Spleen (tissue), 7 donors: Measurements from ENCODE around the gene CSNK1D.

Source experiments
- POLR2A ChIP-seq, 3 donors: fragments of 450-650 bp; IDR thresholded peaks; one replicate each; pipeline ENCODE4 v1.5.1; 2017; ENCODE audit warnings: antibody characterized with exemption in 3 of 3, mild to moderate bottlenecking in 1 of 3
- POLR2AphosphoS5 ChIP-seq, 3 donors: sonication (generic); formaldehyde crosslinking; IDR thresholded peaks; one replicate each; pipeline ENCODE4 v1.5.1; 2017; ENCODE audit warnings: antibody characterized with exemption in 3 of 3
- TF ChIP-seq, protein P1 (sequence below), 11 experiments: fragments of 200-600 bp in 7 of 11; fragments of 450-650 bp in 4 of 11; sonication (generic) in 4 of 11; IDR thresholded peaks in 8 of 11; conservative IDR thresholded peaks in 3 of 11; 1 replicate in 7 of 11; 2 replicates in 4 of 11; pipeline versions ENCODE4 v1.4.0 to v1.8.0; 2016 to 2021; ENCODE audit warnings: antibody characterized with exemption in 11 of 11, inconsistent platforms in 4 of 11, mild to moderate bottlenecking in 1 of 11
- donor health status: DM: no; HTN: no; CAD: no; lungs with moderate emphysema.
- donor health status: DM: no; HTN: no; CAD: no.
- donor health status: DM: no; HTN: no; CAD: no.

DNA sequence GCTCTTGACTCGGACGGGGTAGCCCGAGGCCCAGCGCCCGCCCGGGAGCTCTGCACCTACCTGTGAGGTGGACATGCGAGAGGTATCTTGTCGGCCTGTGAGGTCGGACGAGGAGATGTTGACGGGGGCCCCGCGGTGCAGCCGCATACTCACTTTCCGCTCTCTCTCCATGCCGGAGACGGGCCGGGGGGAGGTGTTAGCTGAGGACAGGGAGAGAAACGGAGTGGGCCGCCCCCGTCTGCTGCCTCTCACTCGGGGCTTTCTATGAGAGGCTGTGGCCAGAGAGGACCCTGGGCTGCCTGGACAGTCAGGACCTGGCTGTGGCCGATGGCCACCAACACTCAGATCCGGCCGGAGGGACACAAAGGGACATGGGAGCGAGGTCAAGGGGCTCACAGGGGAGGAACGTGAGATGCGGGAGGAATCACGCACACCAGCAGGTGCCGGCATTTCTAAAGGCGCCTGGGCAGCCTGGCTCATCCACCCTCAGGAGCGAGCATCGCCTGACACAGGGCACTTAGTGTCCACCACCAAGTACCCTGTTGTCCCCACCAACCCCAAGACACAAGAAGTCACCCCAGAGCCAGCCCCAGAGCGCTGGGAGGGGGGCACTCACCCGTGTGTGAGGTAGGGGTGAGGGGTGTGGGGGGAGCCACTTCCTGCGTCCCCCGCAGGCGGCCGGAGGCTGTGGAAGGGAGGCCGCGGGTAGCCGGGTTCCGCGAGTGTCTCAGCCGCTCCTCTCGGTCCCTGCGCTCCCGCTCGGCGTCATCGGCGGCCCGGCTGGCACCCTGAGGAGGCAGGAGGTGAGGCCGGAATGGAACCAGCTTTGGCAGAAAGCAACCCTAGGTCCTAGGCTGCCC lies 24.5 kb downstream of the CSNK1D start:
- TF ChIP-seq, protein P1, sequence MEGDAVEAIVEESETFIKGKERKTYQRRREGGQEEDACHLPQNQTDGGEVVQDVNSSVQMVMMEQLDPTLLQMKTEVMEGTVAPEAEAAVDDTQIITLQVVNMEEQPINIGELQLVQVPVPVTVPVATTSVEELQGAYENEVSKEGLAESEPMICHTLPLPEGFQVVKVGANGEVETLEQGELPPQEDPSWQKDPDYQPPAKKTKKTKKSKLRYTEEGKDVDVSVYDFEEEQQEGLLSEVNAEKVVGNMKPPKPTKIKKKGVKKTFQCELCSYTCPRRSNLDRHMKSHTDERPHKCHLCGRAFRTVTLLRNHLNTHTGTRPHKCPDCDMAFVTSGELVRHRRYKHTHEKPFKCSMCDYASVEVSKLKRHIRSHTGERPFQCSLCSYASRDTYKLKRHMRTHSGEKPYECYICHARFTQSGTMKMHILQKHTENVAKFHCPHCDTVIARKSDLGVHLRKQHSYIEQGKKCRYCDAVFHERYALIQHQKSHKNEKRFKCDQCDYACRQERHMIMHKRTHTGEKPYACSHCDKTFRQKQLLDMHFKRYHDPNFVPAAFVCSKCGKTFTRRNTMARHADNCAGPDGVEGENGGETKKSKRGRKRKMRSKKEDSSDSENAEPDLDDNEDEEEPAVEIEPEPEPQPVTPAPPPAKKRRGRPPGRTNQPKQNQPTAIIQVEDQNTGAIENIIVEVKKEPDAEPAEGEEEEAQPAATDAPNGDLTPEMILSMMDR (IDR thresholded peaks at IDR 0.05 in 8 of 11, conservative IDR thresholded peaks at IDR 0.05 in 3 of 11), result no peak
- TF ChIP-seq POLR2A (IDR thresholded peaks at IDR 0.05), result no peak
- peak in 2 of 3 donors; percentile 7 to 61 for TF ChIP-seq POLR2AphosphoS5 (IDR thresholded peaks at IDR 0.05)
